CD4-positive, alpha-beta T cell treated with Interleukin-17A for 4 hours (primary cell): ENCODE measurements around the gene GALNT17.
"Not testable (repeated sequence)": the region's sequence is repeated elsewhere in the genome, so short reads cannot be mapped to it uniquely, and the experiment has no call there.

ENCODE experiments used
- DNase-seq: peaks from one replicate; pipeline ENCODE4 v3.0.0-alpha.2; 2020; ENCODE audit warnings: mixed read lengths

Gene GALNT17

GRCh38 chr7:71237945-71238344 lies 106.0 kb downstream of the GALNT17 start:
- DNase-seq: no peak

- no peak for DNase-seq
These were observed 106.8 kb downstream of the GALNT17 start for GRCh38 chr7:71238581-71239295.

- no peak for DNase-seq
These were observed 107.8 kb downstream of the GALNT17 start for GRCh38 chr7:71239586-71240268.

GRCh38 chr7:71243736-71244410 lies 111.9 kb downstream of the GALNT17 start:
- DNase-seq: no peak

- DNase-seq: no peak
These were observed 113.1 kb downstream of the GALNT17 start for GRCh38 chr7:71245038-71245437.

- no peak for DNase-seq
These were observed 119.8 kb downstream of the GALNT17 start for GRCh38 chr7:71251706-71252105.

- DNase-seq: no peak
These were observed 122.8 kb downstream of the GALNT17 start for GRCh38 chr7:71254751-71255150.

GRCh38 chr7:71255537-71256178 lies 123.7 kb downstream of the GALNT17 start:
- DNase-seq: no peak

GRCh38 chr7:71261066-71261465 lies 129.1 kb downstream of the GALNT17 start:
- no peak for DNase-seq

- not testable (repeated sequence) for DNase-seq
These were observed 130.9 kb downstream of the GALNT17 start for GRCh38 chr7:71262834-71263233.

GRCh38 chr7:71264005-71264404 lies 132.1 kb downstream of the GALNT17 start:
- DNase-seq: no peak

GRCh38 chr7:71266912-71267311 lies 135.0 kb downstream of the GALNT17 start:
- no peak for DNase-seq

GRCh38 chr7:71267734-71268469 lies 136.0 kb downstream of the GALNT17 start:
- DNase-seq: no peak

GRCh38 chr7:71270558-71270957 lies 138.6 kb downstream of the GALNT17 start:
- no peak for DNase-seq

- DNase-seq: no peak
These were observed 139.3 kb downstream of the GALNT17 start for GRCh38 chr7:71271203-71271602.

- DNase-seq: no peak
These were observed 140.9 kb downstream of the GALNT17 start for GRCh38 chr7:71272509-71273490.

GRCh38 chr7:71278257-71278656 lies 146.3 kb downstream of the GALNT17 start:
- no peak for DNase-seq

- DNase-seq: no peak
These were observed 149.3 kb downstream of the GALNT17 start for GRCh38 chr7:71281261-71281660.

GRCh38 chr7:71283802-71284201 lies 151.9 kb downstream of the GALNT17 start:
- DNase-seq: no peak

- no peak for DNase-seq
These were observed 153.7 kb downstream of the GALNT17 start for GRCh38 chr7:71285571-71286145.

GRCh38 chr7:71286336-71286735 lies 154.4 kb downstream of the GALNT17 start:
- no peak for DNase-seq
